HepG2 (cell line): ENCODE results near the gene SLC34A3. TPM values are rescaled to one million over a fixed set of nuclear protein-coding genes. Genes with fewer than 3 reads are reported as not detected.

ENCODE experiments used
- BCL6 ChIP-seq: IDR thresholded peaks from 2 replicates; pipeline ENCODE4 v1.6.1; 2016; ENCODE audit warnings: missing genetic modification reagents, missing compliant biosample characterization
- DNMT1 ChIP-seq: sonication (generic); formaldehyde crosslinking; IDR thresholded peaks from 2 replicates; pipeline ENCODE4 v1.5.1; 2020; ENCODE audit warnings: mild to moderate bottlenecking, missing genetic modification reagents
- HNF1A ChIP-seq, 2 experiments: sonication (generic) in 1 of 2; formaldehyde crosslinking in 1 of 2; IDR thresholded peaks; 2 replicates each; pipeline versions ENCODE4 v1.4.0 to v1.6.1; 2016 to 2020; ENCODE audit warnings: borderline replicate concordance in 1 of 2, low read depth in 1 of 2, mild to moderate bottlenecking in 1 of 2, missing genetic modification reagents in 1 of 2
- NFRKB ChIP-seq: fragments of 450-650 bp; IDR thresholded peaks from 2 replicates; pipeline ENCODE4 v1.6.1; 2017
- ZBTB25 ChIP-seq: IDR thresholded peaks from 2 replicates; pipeline ENCODE4 v1.6.1; 2018; ENCODE audit warnings: missing genetic modification reagents
- ZFAT ChIP-seq: sonication (generic); formaldehyde crosslinking; conservative IDR thresholded peaks from 2 replicates; pipeline ENCODE4 v1.8.1; 2023; ENCODE audit warnings: missing genetic modification reagents, inconsistent platforms
- ZFP62 ChIP-seq: sonication (generic); formaldehyde crosslinking; IDR thresholded peaks from 2 replicates; pipeline ENCODE4 v1.4.0; 2020; ENCODE audit warnings: missing genetic modification reagents
- ZNF280D ChIP-seq: sonication (generic); formaldehyde crosslinking; IDR thresholded peaks from 2 replicates; pipeline ENCODE4 v1.5.1; 2020; ENCODE audit warnings: mild to moderate bottlenecking, missing genetic modification reagents
- ZNF34 ChIP-seq: sonication (generic); formaldehyde crosslinking; IDR thresholded peaks from 2 replicates; pipeline ENCODE4 v1.4.0; 2020; ENCODE audit warnings: mild to moderate bottlenecking, missing genetic modification reagents, borderline replicate concordance
- ZNF576 ChIP-seq: sonication (generic); formaldehyde crosslinking; IDR thresholded peaks from 2 replicates; pipeline ENCODE4 v1.4.0; 2020; ENCODE audit warnings: mild to moderate bottlenecking, missing genetic modification reagents
- ZNF687 ChIP-seq: sonication (generic); formaldehyde crosslinking; IDR thresholded peaks from 2 replicates; pipeline ENCODE4 v1.5.1; 2020; ENCODE audit warnings: mild to moderate bottlenecking, missing genetic modification reagents, moderate library complexity
- polyA plus RNA-seq, 8 experiments: library from polyadenylated mRNA; depleted of rRNA in 3 of 8; stranded (reverse) in 7 of 8; unstranded in 1 of 8; fragments of >200 nt; fragmentation: Illumina TruSeq in 4 of 8; extraction: Trizol in 4 of 8; gene quantifications; 2 replicates each; pipeline versions ENCODE4 v1.2.1 to v1.2.3, GENCODE V29; 2011 to 2016; ENCODE audit warnings: low read depth in 4 of 8, missing spikeins in 1 of 8, mixed read lengths in 1 of 8; ENCODE audit not compliant: insufficient read depth in 1 of 8
- total RNA-seq, 5 experiments: library from RNA; depleted of rRNA; stranded (reverse); fragments of >200 nt; fragmentation: Illumina TruSeq; extraction: Trizol; gene quantifications; 2 replicates each; pipeline ENCODE4 v1.2.3, GENCODE V29; 2016; ENCODE audit warnings: low read depth in 1 of 5
- TF ChIP-seq, protein P1 (sequence below): sonication (generic); formaldehyde crosslinking; IDR thresholded peaks from 2 replicates; pipeline ENCODE4 v1.4.0; 2020; ENCODE audit warnings: missing genetic modification reagents, mild to moderate bottlenecking, borderline replicate concordance

The SLC34A3 gene
- total and polyA plus RNA-seq, 2 of the 13 experiments (the other 11 are each of a cell fraction or from before 2014, with no cell fraction given), result 0.07 to 1.0 TPM

DNA sequence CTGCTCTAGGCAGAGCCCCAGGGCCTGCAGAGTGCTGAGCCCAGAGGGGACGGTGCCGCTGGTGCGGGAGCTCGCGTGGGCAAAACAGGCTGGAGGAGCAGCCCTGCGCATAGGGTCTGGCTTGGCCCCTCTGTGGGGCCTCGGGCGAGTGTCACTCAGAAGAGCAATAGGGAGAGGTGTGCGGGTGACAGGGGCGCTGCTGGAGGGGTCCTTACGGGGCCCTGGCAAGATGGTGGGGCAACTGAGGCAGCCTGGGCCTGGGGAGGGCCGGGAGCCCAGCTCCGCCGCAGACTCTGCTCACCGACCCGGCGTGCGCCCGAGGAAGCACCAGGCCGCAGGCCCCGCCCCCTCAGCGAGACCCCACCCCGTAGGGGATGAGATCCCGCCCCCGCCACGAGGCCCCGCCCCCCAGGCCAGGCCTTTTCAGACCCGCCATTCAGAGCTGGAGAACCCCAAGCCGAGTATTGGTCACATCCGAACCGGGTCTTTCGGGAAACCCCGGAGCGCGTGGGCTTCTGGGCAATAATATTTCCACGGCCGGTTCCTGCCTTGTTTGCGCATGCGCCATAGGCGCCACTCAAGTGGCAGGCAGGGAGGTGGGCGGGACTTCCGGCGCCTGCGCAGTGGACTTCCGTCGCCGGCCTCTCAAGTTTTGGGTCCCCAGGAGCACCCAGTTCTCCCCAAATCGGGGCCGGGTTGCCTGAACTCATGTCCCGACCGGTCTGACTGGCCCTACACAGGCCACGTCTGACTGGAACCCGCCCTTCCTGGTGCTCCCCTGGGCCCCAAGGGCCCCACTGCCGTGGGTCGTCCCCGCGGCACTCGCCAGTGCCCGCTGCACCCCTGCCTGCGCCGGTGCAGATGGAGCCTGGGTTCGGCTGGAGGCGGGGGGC lies 7.4 kb upstream of the SLC34A3 start (continued):
- TF ChIP-seq ZBTB25 (CRISPR knock-in tag), result peak; percentile 37; the same call in 1 of the 2 replicates
- no peak for TF ChIP-seq DNMT1 (CRISPR knock-in tag)
- no peak for TF ChIP-seq BCL6 (CRISPR knock-in tag)
- peak; percentile 67 for TF ChIP-seq ZNF687
- no peak for TF ChIP-seq ZFP62 (CRISPR knock-in tag)
- no peak for TF ChIP-seq HNF1A (IDR thresholded peaks at IDR 0.05; ENCODE audit: low read depth)
- no peak; the same call in 1 of the 2 replicates for TF ChIP-seq HNF1A (CRISPR knock-in tag; IDR thresholded peaks at IDR 0.05; ENCODE audit: borderline replicate concordance)
- TF ChIP-seq ZFAT (CRISPR knock-in tag), result no peak
- TF ChIP-seq ZNF576 (CRISPR knock-in tag), result 0 out of 2 replicates have a peak, but pooled peaks have one; percentile 21
- TF ChIP-seq ZNF280D (CRISPR knock-in tag), result no peak
- TF ChIP-seq, protein P1, sequence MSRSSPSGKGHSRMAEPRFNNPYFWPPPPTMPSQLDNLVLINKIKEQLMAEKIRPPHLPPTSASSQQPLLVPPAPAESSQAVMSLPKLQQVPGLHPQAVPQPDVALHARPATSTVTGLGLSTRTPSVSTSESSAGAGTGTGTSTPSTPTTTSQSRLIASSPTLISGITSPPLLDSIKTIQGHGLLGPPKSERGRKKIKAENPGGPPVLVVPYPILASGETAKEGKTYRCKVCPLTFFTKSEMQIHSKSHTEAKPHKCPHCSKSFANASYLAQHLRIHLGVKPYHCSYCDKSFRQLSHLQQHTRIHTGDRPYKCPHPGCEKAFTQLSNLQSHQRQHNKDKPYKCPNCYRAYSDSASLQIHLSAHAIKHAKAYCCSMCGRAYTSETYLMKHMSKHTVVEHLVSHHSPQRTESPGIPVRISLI (CRISPR knock-in tag), result no peak
- no peak for TF ChIP-seq ZNF34 (CRISPR knock-in tag)
- TF ChIP-seq NFRKB, result no peak
